ENCODE data around the gene ZCWPW2. TPM values are rescaled to one million over a fixed set of nuclear protein-coding genes. Genes with fewer than 3 reads are reported as not detected.

ZCWPW2 gene
- polyA plus RNA-seq, 12 donors, result 1.9 to 3.3 (median 2.5) TPM; not detected in 2

DNA sequence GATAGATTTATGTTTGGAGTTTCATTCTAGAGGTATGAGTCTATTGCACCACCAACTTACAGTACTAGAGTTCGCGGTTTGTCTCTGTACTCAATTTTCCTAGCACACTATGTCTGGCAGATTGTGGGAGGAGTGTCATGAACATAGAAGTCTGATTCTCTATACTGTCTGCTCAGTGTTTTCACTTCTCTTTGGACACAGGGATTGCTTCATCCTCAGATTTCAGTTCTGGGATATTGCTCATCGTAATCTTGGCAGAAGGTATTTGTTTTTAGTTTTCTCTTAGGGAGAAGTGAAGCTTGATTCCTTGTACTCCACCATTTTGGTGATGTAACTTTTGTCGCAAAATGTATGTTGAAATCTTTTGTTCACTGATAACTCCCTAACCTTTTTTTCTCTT is 27.9 kb downstream of the ZCWPW2 start:
- DNase-seq, result peak; percentile 83

DNA sequence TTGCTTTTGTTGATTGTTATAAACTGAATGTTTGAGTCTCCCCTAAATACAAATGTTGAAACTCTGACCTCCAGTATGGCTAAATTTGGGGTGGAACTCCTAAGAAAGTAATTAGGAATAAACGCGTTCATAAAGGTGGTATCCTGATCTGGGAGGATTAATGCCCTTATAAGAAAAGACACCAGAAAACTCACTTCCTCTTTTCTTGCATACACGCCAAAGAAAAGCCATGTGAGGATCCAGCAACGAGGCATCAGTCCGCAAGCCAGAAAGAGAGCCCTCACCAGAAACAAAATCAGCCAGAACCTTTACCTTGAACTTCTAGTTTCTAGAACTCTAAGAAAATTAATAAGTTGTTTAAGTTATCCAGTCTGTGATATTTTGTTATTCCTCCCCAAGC is 37.5 kb downstream of the ZCWPW2 start:
- DNase-seq, result no peak

DNA sequence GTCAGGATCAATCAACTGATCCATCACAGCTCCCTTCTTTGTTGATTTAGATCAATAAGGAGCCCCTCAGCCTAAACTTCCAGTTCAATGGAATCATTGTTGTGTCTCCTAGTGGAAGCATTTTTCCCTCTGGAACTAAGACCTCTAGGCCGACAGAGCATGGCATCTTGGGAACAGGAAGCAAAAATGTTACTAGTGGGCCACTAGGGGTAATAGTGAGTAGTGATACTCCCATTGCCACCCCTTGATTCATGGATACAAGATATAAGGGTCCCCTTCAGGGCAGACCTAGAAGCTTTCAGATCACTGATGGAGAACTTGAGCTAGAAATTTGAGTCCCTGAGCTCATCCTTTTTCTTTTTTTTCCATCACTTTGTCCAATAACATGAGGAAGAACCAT is 40.5 kb downstream of the ZCWPW2 start:
- no peak for DNase-seq

DNA sequence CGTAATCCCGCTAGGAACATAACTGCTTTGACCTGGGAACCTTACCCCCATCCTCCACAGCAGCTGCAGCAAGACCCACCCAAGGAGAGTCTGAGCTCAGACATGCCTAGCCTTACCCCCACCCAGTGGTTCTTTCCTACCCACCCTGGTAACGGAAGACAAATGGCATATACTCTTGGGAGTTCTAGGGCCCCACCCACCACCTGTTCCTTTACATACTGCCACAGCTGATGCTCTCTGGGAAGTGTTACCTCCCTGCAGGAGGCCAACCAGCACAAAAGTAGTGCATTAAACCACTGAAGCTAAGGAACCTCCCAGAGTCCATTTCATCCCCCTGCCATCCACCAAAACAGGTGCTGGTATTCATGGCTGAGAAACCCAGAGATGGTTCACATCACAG is 50.7 kb downstream of the ZCWPW2 start:
- DNase-seq, result no peak

DNA sequence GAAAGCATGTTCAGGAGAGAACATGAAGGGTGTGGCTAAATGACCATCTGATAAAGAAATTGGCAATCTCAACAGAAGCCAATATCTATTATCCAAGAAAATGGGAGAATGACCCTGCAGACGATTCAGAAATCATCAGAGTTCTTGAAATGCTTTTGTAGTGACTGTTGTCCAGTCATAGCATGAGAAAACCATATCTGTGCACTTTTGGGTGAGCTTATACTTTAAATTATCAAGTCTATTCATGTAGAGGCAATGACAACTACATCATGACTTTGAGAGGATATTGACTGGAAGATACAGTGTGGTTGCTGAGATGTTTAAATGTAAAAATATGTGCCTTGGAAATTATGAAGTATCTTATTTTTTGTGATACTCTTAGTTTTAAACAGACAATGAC is 57.7 kb downstream of the ZCWPW2 start:
- DNase-seq, result no peak

DNA sequence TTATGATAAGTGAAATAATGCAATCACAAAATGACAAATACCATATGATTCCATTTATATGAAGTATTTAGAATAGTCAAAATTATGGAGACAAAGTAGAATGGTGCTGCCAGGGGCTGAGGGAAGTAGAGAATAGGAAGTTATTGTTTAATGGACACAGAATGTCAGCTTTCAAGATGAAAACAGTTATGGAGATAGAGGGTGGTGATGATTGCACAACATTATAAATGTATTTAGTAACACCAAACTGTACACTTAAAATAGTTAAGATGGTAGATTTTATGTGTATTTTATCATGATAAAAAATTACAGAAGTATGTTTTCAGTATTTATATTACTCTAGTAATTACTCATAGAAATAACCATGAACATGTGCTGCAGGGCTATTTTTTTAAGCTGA is 100.9 kb downstream of the ZCWPW2 start:
- DNase-seq, result no peak

DNA sequence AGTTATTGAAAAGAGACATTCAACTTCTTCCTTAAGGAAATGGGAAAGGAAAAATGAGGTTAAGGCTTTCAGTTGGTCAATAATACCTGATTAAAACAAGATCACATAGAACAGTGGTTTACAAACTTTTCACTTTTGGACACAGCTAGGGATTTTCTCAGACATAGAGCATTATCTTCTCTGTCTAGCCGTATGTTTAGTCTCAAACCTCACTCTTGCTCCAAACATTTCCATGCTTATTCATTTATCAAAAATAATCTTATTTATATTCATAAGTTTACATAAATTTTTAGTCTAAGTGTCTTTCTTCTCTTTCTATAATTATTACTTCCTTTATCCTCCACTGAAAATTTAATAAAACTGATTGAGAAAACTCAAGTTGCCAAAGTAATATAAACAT is 114.3 kb downstream of the ZCWPW2 start:
- DNase-seq, result no peak

DNA sequence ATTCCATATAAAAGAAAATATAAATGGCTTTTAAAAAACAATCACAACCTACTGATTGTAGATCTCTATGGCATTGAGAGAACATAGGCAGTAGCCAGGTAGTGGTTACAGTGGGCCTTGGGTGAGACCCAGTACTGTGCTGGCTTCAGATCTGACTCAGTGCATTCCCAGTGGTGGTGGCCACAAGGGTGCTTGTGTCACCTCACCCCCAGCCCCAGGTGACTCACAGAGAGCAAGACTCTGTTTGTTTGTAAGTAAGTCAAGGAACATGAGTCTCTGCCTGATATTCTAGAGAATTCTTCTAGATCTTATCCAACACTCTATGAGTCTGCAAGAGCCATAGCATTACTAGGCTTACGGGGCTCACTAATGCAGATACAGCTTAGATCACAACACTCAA is 118.9 kb downstream of the ZCWPW2 start:
- DNase-seq, result no peak

DNA sequence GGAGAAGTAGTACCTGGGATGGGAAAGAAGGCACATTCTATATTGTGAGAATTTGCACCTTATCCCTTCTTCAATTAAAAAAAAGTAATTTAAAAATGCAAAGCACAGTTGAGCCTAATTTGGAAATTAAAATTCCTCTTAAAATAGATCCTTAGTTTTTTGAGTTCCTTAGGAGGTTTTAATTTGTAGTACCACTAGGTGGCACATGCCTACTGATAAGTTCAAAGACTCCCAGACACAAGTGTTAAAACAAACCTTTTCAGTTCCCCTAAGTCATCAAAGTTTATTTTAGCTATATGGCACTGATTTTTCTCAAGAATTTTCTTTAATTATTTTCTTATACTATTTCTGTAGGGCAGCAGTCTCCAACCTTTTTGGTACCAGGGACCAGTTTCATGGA is 127.7 kb downstream of the ZCWPW2 start:
- DNase-seq, result peak; percentile 18

DNA sequence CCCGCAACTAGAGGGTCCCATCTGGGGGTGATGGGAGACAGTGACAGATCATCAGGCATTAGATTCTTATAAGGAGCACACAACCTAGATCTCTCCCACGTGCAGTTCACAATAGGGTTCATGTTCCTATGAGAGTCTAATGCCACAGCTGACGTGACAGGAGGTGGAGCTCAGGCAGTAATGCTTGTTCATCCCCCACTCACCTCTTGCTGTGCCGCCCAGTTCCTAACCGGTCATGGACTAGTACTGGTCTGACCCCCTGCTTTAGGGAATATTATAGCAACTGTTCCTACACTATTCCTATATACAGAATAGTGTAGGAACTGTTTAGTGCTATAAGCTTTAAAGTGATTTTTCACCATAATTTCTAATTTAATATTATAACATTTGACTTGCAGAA is 128.2 kb downstream of the ZCWPW2 start:
- no peak for DNase-seq

DNA sequence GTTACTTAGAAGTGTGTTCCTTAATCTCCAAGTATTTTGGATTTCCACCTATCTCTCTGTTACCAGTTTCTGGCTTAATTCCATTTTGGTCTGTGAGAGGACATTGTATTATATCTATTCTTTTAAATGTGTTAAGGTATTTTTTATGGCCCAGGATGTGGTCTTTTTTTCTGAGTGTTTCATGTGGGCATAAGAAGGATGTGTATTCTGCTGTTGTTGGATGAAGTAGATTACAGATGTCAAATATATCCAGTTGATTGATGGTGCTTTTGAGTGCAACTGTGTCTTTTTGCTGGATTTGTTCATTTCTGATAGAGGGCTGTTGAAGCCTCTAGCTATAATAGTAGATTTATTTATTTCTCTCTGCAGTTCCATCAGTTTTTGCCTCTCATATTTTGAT is 136.6 kb downstream of the ZCWPW2 start:
- no peak for DNase-seq

DNA sequence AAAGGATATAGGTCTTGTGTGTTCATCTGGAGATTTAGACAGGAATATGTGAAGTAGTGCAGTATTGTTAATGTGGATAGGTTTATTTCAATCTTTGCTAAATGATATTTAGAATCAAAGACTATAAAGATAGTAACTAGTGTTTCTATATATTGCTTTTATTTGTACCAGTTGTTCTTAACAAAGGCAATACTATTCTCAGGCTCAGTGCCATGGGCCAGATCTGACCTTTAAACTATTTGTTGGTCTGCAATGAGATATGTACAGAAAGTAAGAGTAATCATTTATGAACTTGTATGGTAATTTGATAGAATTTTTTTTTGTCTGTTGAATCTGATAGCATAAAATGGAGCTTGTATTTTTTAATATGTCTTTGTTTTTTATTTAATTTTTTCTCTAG is 146.8 kb downstream of the ZCWPW2 start:
- DNase-seq, result no peak

DNA sequence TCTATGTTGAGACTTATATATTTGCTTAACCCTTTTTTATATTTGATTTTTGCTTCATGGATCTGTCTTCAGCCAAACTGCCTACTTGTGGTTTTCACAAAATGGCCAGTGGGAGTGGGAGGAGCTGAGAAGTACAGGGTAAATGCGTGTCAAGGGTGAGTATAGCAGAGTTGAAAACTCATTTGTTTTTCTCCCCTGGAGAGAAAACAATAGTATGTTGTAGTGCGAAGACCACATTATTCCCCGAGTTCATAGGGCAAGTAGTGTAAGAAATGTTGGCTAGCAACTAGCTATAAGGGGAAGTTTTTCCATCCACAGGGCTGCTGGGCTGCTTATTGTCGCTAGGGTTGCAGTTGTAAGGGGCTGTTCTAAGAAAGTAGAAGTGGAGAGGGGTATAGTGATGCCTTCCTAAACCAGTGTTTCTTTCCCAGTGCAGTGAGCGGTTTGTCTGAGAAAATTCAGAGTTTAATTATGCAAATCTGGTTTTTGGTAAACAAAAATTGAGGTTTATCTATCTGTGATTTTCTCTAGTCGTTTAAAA is 153.9 kb downstream of the ZCWPW2 start:
- no peak for DNase-seq

DNA sequence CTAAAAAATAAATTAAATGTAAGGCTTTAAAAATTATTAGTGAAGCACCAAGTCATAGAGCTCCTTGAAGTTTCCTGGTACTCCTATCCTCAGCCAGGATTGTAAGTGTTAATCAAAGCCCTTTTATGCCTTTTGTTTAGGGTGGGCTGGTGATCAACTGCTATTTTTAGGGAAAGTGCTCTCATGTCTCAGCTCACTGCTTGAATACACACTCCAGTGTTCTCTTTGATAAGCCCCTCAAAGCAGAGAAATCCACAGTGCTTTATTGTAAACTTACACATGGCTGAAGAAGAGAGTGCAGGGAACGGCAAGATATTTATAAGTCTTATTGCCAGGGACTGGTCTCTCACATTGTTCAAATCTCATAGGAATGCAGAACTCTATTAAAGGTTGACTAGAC is 156.5 kb downstream of the ZCWPW2 start:
- no peak for DNase-seq

DNA sequence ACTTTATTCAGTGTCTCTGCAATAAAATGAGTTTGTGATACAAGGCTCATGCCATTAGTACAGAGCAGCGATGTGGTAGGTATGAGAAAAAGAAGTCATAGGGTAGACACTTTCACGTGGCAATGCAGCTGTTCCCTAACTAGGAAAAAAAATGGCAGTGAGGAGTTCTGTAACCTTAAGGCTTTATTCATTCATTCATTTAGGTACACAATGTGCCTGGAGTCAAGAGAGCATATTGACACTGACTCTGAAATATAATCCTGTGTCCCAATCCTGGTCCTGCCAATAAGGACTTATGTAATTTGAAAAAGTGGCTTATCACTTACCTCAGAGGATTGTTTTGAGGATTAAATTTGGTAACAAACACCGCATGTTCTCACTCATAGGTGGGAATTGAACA is 173.1 kb downstream of the ZCWPW2 start:
- no peak for DNase-seq

DNA sequence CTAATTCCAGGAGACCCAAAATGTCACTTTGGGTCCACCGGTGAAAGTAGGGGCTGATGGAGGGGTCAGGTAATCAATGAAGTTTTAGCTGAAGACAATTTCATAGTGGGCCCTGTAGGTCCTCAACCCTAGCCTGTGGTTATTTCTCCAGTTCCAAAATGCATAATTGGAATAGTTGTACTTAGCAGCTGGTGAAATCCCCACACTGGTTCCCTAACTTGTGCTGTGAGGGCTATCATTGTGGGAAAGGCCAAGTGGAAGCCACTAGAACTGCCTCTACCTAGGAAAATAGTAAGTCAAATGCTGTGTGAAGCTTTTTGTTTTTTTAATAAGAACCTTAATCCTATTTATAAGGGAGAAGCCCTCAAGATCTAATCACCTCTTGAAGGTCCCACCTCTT is 193.8 kb downstream of the ZCWPW2 start:
- no peak for DNase-seq

DNA sequence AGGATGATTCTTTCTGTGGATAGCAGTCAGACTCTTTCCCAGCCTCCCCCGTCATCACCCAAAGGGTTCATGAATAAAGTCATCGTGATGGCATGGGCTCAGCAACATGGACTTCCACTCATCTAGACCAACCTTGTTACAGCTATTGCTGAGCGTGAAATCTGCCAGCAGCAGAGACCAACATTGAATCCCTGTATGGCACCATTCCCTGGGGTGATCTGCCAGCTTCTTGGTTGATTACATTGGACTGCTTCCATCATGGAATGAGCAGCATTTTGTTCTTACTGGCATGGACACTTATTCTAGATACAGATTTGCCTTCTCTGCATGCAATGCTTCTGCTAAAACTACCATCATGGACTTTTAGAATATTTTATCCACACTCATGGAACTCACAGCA is 195.7 kb downstream of the ZCWPW2 start:
- DNase-seq, result no peak

DNA sequence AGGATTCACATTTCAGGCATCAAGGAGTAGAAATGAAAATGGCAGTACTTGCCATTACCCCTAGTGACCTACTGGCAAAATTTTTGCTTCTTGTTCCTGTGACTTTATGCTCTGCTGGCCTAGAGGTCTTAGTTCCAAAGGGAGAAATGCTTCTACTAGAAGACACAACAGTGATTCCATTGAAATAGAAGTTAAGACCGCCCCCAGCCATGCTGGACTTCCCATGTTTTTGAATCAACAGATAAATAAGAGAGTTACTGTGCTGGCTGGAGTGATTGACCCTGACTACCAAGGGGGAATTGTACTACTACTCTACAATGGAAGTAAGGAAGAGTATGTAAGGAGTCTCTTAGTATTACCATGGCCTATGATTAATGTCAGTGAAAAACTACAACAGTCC is 196.3 kb downstream of the ZCWPW2 start:
- DNase-seq, result no peak

DNA sequence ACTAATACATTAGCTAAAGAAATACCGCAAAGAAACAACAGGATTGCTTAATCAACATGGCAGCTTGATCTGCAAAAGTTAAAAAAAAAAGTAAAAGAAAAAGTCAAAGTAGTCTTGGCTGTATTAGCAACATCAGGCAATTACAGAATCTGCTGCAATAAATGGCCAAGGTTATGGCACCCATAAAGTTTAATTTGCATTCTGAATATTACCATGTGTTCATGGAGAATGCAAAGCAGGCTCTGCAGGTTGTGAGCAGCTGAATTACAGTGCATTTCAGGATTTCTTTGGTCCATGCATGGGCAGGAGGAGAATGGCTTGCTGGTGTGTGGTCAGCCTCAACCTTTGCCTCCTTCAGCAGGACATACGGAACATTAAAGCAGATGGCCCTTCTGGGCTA is 199.2 kb downstream of the ZCWPW2 start:
- DNase-seq, result no peak

DNA sequence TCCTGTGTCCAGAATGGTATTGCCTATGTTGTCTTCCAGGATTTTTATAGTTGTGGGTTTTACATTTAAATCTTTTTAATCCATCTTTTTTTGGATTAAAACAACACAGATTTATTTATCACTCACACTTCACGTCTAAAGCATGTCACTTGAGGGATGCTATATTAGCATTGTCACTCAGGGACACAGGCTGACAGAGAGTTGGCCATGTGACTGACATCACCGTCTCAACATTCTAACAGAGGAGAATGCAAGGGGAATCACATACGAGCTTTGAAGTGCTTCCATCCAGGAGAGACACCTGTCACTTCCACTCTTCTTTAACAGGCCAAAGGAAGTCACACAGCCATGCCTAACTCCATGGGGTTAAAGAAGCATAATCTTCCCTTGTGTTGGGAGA is 204.7 kb downstream of the ZCWPW2 start:
- no peak for DNase-seq

DNA sequence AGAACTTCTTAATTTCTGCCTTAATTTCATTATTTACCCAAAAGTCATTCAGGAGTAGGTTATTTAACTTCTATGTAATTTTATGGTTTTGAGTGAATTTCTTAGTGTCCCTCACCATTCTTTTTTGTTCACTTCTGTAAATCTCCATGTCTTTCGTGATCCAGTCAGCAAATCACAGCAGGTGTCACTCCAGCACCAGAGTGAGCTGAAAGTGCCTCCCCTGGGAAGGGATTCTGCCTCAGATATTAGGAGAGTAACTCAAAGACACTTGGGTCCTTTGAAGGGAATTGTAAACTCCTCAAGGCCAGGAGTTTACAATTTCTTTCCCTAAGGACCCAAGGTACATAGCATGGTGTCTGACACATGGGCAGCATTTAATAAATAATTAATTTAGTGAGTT is 207.7 kb downstream of the ZCWPW2 start:
- no peak for DNase-seq

DNA sequence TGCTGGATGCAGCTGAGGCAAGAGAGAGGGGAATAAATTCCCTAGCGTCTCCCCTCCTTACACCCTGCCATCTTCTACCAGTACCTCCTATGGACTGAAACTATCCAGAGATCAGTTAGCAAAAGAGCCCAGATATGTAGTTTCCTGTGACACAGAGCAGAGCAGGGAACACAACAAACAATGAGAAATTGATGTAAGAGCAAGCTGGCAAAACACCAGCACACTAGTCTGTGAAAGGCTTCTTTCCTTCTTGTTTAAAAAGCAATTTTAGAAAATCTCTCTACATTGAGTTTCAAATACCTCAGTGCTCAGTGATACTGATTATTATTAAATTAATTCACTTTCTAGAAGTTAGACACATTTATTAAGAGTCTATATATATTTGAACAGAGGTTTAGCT is 215.7 kb downstream of the ZCWPW2 start:
- no peak for DNase-seq

DNA sequence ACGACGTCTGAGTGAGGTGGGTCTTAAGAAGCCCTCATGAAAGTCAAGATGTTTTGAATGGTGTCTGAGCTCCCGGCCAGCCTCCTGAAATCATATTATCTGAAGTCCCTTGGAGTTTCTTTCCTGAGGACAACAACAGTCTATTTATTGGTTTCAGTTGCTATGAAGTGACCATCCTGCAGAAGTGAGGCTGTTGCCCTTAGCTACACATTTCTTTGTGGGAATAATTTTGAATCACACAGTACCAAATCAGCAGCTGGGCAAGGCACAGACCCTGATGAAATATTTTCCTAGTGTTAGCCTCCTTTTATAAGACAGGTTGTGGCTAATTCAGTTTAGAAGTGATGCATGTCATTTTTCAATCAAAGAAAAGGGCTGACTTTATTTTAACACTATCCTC is 220.8 kb downstream of the ZCWPW2 start:
- DNase-seq, result no peak

DNA sequence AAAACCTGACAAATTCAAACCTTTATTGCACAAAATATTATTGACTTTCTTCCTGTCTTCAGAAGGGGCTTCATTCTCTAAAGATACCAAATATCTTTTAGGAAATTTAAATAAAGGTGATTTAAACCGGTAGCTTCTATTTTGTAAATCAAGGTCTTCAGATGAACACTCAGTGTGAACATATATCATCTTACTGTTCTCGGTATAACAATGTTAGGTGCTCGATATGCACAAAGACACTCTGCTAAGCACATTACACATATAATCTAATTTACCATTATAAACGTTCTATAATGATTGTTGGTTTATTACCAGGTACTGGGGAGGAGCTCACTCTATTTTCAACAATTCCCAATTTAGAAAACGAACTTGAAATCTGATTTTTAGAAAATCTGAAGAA is 225.5 kb downstream of the ZCWPW2 start:
- no peak for DNase-seq

Measured in muscle of arm (tissue), 12 donors.